H1 (cell line): ENCODE data around the gene TXK. TPM values are rescaled to one million over a fixed set of nuclear protein-coding genes. Genes with fewer than 3 reads are reported as not detected.

Source experiments
- CTCF ChIA-PET: fragments of 300-600 bp; sonication (Branson Sonifier 250); formaldehyde crosslinking; loops from one replicate; lab custom pipeline; 2021; ENCODE audit not compliant: partially characterized antibody; lab: Charles Lee
- POLR2A ChIA-PET: fragments of 300-600 bp; sonication (Branson Sonifier 250); formaldehyde crosslinking; loops from one replicate; lab custom pipeline; 2021; ENCODE audit warnings: inconsistent platforms; ENCODE audit not compliant: partially characterized antibody; lab: Charles Lee
- DNase-seq, 2 experiments: peaks; one replicate each; pipeline versions ENCODE4 v3.0.0 to v3.0.0-alpha.2; 2010 to 2022; ENCODE audit warnings: low spot score in 2 of 2, low read depth in 1 of 2, mixed read lengths in 1 of 2
- FAIRE-seq: peaks from 2 replicates; lab custom pipeline; 2011; peaks lifted over from hg19 to GRCh38; lab: Jason Lieb, UNC
- H2AFZ ChIP-seq: 2 replicates; pipeline ENCODE4 v1.8.1; 2012; ENCODE audit warnings: low read length, inconsistent platforms
- H2AK5ac ChIP-seq: 2 replicates; pipeline ENCODE4 v1.6.1; 2013; ENCODE audit warnings: low read depth, low read length
- H2BK120ac ChIP-seq: replicated peaks from 2 replicates; pipeline ENCODE3; 2013; ENCODE audit warnings: low read depth, low read length, inconsistent platforms
- H2BK12ac ChIP-seq: 2 replicates; pipeline ENCODE4 v1.6.1; 2013; ENCODE audit warnings: low read depth, low read length
- H2BK15ac ChIP-seq: 2 replicates; pipeline ENCODE4 v1.6.1; 2013; ENCODE audit warnings: low read length
- H2BK20ac ChIP-seq: 2 replicates; pipeline ENCODE4 v1.6.1; 2013; ENCODE audit warnings: low read length
- H2BK5ac ChIP-seq: 2 replicates; pipeline ENCODE4 v1.6.1; 2013; ENCODE audit warnings: low read depth, low read length
- H3K14ac ChIP-seq: 2 replicates; pipeline ENCODE4 v1.6.1; 2013; ENCODE audit warnings: inconsistent platforms; ENCODE audit not compliant: insufficient read length
- H3K18ac ChIP-seq: 2 replicates; pipeline ENCODE4 v1.6.1; 2013; ENCODE audit warnings: low read length; ENCODE audit errors: extremely low read depth
- H3K23ac ChIP-seq: 2 replicates; pipeline ENCODE4 v1.6.1; 2013; ENCODE audit warnings: inconsistent platforms; ENCODE audit not compliant: insufficient read length
- H3K23me2 ChIP-seq: 2 replicates; pipeline ENCODE4 v1.6.1; 2013; ENCODE audit warnings: low read depth, low read length
- H3K27ac ChIP-seq: 2 replicates; pipeline ENCODE4 v1.6.1; 2011; ENCODE audit warnings: low read depth, low read length, inconsistent platforms
- H3K27me3 ChIP-seq, 4 experiments: replicated peaks in 1 of 4; 1 replicate in 1 of 4; 2 replicates in 3 of 4; pipeline versions ENCODE4 v1.6.1 to v1.8.1; 2011 to 2013; ENCODE audit warnings: low read length in 3 of 4, mild to moderate bottlenecking in 3 of 4, inconsistent platforms in 2 of 4, mixed read lengths in 2 of 4, moderate library complexity in 1 of 4; ENCODE audit not compliant: control insufficient read depth in 3 of 4, insufficient read depth in 3 of 4; ENCODE audit errors: extremely low read depth in 1 of 4
- H3K36me3 ChIP-seq, 4 experiments: 2 replicates each; pipeline versions ENCODE4 v1.6.1 to v1.8.1; 2011 to 2013; ENCODE audit warnings: mild to moderate bottlenecking in 4 of 4, low read length in 3 of 4, moderate library complexity in 2 of 4, control low read depth in 1 of 4, inconsistent platforms in 1 of 4; ENCODE audit not compliant: insufficient read depth in 4 of 4, control insufficient read depth in 2 of 4
- H3K4ac ChIP-seq: replicated peaks from 2 replicates; pipeline ENCODE3; 2013; ENCODE audit warnings: low read length, low read depth, mixed read lengths, inconsistent platforms; ENCODE audit not compliant: insufficient read length
- H3K4me1 ChIP-seq, 4 experiments: replicated peaks in 1 of 4; 1 replicate in 1 of 4; 2 replicates in 3 of 4; pipeline versions ENCODE4 v1.6.1 to v1.8.1; 2011 to 2013; ENCODE audit warnings: low read length in 3 of 4, inconsistent platforms in 2 of 4, mixed read lengths in 1 of 4; ENCODE audit not compliant: insufficient read depth in 4 of 4, control insufficient read depth in 3 of 4
- H3K4me2 ChIP-seq, 2 experiments: 2 replicates each; pipeline versions ENCODE4 v1.6.1 to v1.8.1; 2011 to 2013; ENCODE audit warnings: low read depth in 2 of 2, low read length in 2 of 2, control low read depth in 1 of 2, inconsistent platforms in 1 of 2, mild to moderate bottlenecking in 1 of 2; ENCODE audit not compliant: insufficient read depth in 1 of 2
- H3K4me3 ChIP-seq, 4 experiments: fragments of 200-600, 300-600 bp in 1 of 4; sonication (generic), shearing (Covaris generic), sonication (Bioruptor Twin) in 1 of 4; 2 replicates each; pipeline versions ENCODE4 v1.5.1 to v1.8.1; 2011 to 2016; ENCODE audit warnings: low read length in 4 of 4, low read depth in 3 of 4, control low read depth in 2 of 4, inconsistent platforms in 2 of 4, mild to moderate bottlenecking in 2 of 4, mixed read lengths in 1 of 4, moderate library complexity in 1 of 4; ENCODE audit not compliant: insufficient read depth in 2 of 4; ENCODE audit errors: extremely low read depth in 1 of 4
- H3K56ac ChIP-seq: replicated peaks from 2 replicates; pipeline ENCODE3; 2013; ENCODE audit warnings: low read depth, mild to moderate bottlenecking, mixed read lengths, low read length, inconsistent platforms; ENCODE audit not compliant: insufficient read length
- H3K79me1 ChIP-seq: 2 replicates; pipeline ENCODE4 v1.6.1; 2013; ENCODE audit warnings: low read depth, low read length, control low read depth
- H3K79me2 ChIP-seq, 2 experiments: 2 replicates each; pipeline versions ENCODE4 v1.6.1 to v1.8.1; 2012 to 2013; ENCODE audit warnings: low read length in 2 of 2, mild to moderate bottlenecking in 2 of 2, inconsistent platforms in 1 of 2; ENCODE audit not compliant: insufficient read depth in 2 of 2, control insufficient read depth in 1 of 2
- H3K9ac ChIP-seq, 4 experiments: replicated peaks in 1 of 4; 1 replicate in 1 of 4; 2 replicates in 3 of 4; pipeline versions ENCODE4 v1.6.1 to v1.8.1; 2011 to 2013; ENCODE audit warnings: low read depth in 3 of 4, low read length in 3 of 4, control low read depth in 2 of 4, mild to moderate bottlenecking in 2 of 4, moderate library complexity in 2 of 4, inconsistent platforms in 1 of 4; ENCODE audit errors: extremely low read depth in 1 of 4
- H3K9me3 ChIP-seq, 2 experiments: 2 replicates each; pipeline versions ENCODE4 v1.6.1 to v1.8.1; 2012 to 2013; ENCODE audit warnings: mild to moderate bottlenecking in 2 of 2, moderate library complexity in 2 of 2, control low read depth in 1 of 2, inconsistent platforms in 1 of 2, low read depth in 1 of 2, low read length in 1 of 2, mixed read lengths in 1 of 2; ENCODE audit not compliant: insufficient read depth in 2 of 2
- H4K20me1 ChIP-seq, 2 experiments: replicated peaks in 1 of 2; 2 replicates each; pipeline versions ENCODE3 to v1.8.1; 2011 to 2013; ENCODE audit warnings: inconsistent platforms in 2 of 2, low read length in 2 of 2, mild to moderate bottlenecking in 1 of 2; ENCODE audit not compliant: insufficient read depth in 2 of 2, control insufficient read depth in 1 of 2
- H4K5ac ChIP-seq: 2 replicates; pipeline ENCODE4 v1.6.1; 2013; ENCODE audit warnings: low read length, low read depth, mixed read lengths, inconsistent platforms; ENCODE audit not compliant: insufficient read length
- H4K8ac ChIP-seq: 2 replicates; pipeline ENCODE4 v1.8.0; 2013; ENCODE audit warnings: mild to moderate bottlenecking, moderate library complexity, low read length, inconsistent platforms; ENCODE audit not compliant: insufficient read depth; ENCODE audit errors: extremely low read depth
- H4K91ac ChIP-seq: replicated peaks from 2 replicates; pipeline ENCODE3; 2013; ENCODE audit warnings: low read length, mixed read lengths, inconsistent platforms; ENCODE audit not compliant: insufficient read length
- BCL11A ChIP-seq, 2 experiments: IDR thresholded peaks; one replicate each; pipeline ENCODE4 v1.6.1; 2011; ENCODE audit warnings: low read depth in 2 of 2, low read length in 2 of 2, mild to moderate bottlenecking in 2 of 2
- RAD21 ChIP-seq, 2 experiments: IDR thresholded peaks in 1 of 2; conservative IDR thresholded peaks in 1 of 2; 2 replicates each; pipeline ENCODE4 v1.6.1; 2011; ENCODE audit warnings: low read depth in 2 of 2, low read length in 2 of 2, improper control_type of control experiment in 1 of 2, inconsistent platforms in 1 of 2, mild to moderate bottlenecking in 1 of 2, moderate library complexity in 1 of 2
- WGBS, 2 experiments: shearing (Covaris generic) in 1 of 2; methylation state at CpG; one replicate each; pipeline versions ENCODE4 v1.1.6 to v1.1.7; 2013 to 2015; ENCODE audit warnings: low lambda C conversion rate in 2 of 2, mixed read lengths in 2 of 2, inconsistent platforms in 1 of 2, low coverage in 1 of 2, missing lambda C conversion rate in 1 of 2; ENCODE audit not compliant: insufficient replicate concordance in 2 of 2, insufficient coverage in 1 of 2, insufficient read length in 1 of 2; ENCODE audit errors: extremely low coverage in 1 of 2, missing lambda C conversion rate in 1 of 2; 5-methylcytosine and 5-hydroxymethylcytosine counted together
- polyA plus RNA-seq, 7 experiments: library from polyadenylated mRNA; depleted of rRNA in 3 of 7; stranded (reverse) in 5 of 7; unstranded in 2 of 7; fragments of >200 nt in 5 of 7; fragments of 200-250 nt in 2 of 7; gene quantifications; 1 replicate in 5 of 7; 2 replicates in 1 of 7; 4 replicates in 1 of 7; pipeline versions ENCODE4 v1.2.1 to v1.2.3, GENCODE V29; 2011 to 2013; ENCODE audit warnings: missing spikeins in 2 of 7, mixed read lengths in 2 of 7
- total RNA-seq: library from RNA; stranded (reverse); fragmentation: NEBNext Ultra II Directional; extraction: Animal tissue kit (Norgen Biotek cat#: 25700); gene quantifications from 2 replicates; pipeline ENCODE4 v1.2.1, GENCODE V29; 2021
- TF ChIP-seq, protein P1 (sequence below), 3 experiments: IDR thresholded peaks; 1 replicate in 2 of 3; 2 replicates in 1 of 3; pipeline versions ENCODE4 v1.5.1 to v1.6.1; 2011; ENCODE audit warnings: low read length in 3 of 3, mild to moderate bottlenecking in 3 of 3, inconsistent platforms in 2 of 3, low read depth in 1 of 3, moderate library complexity in 1 of 3; ENCODE audit not compliant: insufficient read depth in 1 of 3; ENCODE audit errors: control extremely low read depth in 1 of 3

The TXK gene
- total and polyA plus RNA-seq, 2 of the 8 experiments (the other 6 are each of a cell fraction or from before 2014, with no cell fraction given): not detected

DNA sequence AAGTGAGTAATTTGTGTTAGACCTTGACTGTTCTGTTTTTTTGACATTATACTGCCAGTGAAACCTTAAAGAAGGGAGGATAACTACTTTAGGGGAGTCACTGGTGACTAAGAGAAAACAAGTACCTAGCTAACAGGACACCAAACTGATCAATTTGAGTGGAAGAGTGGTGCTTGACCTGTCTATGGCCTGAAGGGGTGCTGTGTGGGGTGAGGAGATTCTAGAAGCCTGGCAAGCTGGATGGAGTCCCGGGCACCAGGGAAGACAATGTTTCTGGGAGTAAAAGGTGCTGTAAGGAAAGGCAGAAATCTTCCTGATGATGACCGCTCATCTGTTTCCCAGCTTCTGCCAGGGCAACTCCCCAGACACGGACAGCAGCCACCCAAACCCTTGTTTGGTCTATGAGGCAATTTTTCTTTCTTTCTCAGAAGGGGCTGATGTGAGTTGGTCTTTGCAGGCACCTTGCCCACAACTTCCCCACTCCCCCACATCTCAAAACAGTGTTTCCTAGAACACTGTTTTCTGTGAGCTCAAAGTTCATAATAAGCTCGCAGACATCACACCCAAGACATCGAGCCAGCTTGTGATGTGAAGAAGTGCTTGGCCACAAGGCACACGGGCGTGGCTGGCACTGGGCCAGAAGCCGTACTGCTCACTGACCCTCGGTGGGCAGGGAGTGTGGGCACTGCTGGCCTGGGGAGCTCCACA lies 4.6 kb downstream of the TXK start:
- H4K8ac ChIP-seq: no peak overlapping the region
- no peaks in the 10 kb centered on the region for H4K20me1 ChIP-seq
- H2BK12ac ChIP-seq: 0 out of 2 replicates have a peak overlapping the region, but pooled peaks have one; percentile 17
- H3K18ac ChIP-seq: no peak overlapping the region; the same call in 1 of the 2 replicates
- ChIA-PET CTCF (interaction anchor here (0.6 to 6.2 kb wide), 11 partner anchors 11 to 369 kb away, joined by 3 to 64 read pairs (median 5); no protein-coding TSS in a partner anchor), POLR2A (no interaction called here)
- H3K4me2 ChIP-seq: no peak overlapping the region
- no peak overlapping the region for H3K4me3 ChIP-seq
- 96% methylated on average over 9 of the region's 9 CpGs; no CpG with 5 or more reads in 1 of the 2 experiments for whole genome bisulfite sequencing, 2 experiments
- H2BK15ac ChIP-seq: no peak overlapping the region
- no peak overlapping the region for H3K27ac ChIP-seq
- no peaks in the 10 kb centered on the region for H3K79me2 ChIP-seq
- H3K79me1 ChIP-seq: no peaks in the 10 kb centered on the region
- H2BK5ac ChIP-seq: no peak overlapping the region
- no peaks in the 10 kb centered on the region for H3K9me3 ChIP-seq
- H3K9ac ChIP-seq: no peak overlapping the region
- H3K23me2 ChIP-seq: no peaks in the 10 kb centered on the region
- H3K36me3 ChIP-seq: no peaks in the 10 kb centered on the region
- FAIRE-seq (no peak), DNase-seq (no peak)
- no peak overlapping the region for H3K23ac ChIP-seq
- H2BK120ac ChIP-seq: no peak overlapping the region
- H4K91ac ChIP-seq: peak overlapping the region; percentile 27
- no peak overlapping the region for H2AFZ ChIP-seq
- H3K14ac ChIP-seq: no peak overlapping the region
- H3K56ac ChIP-seq: no peak overlapping the region
- peaks cover 0 to 14% (median 7%) of the 10 kb centered on the region in 4 experiments; a peak in 5 of 7 replicates for H3K4me1 ChIP-seq
- no peaks in the 10 kb centered on the region for H3K27me3 ChIP-seq
- H4K5ac ChIP-seq: no peak overlapping the region
- H2AK5ac ChIP-seq: no peak overlapping the region
- 0 out of 4 replicates have a peak, but pooled peaks of 1 of the 2 experiments have one; percentile 26 for TF ChIP-seq RAD21 (IDR thresholded peaks at IDR 0.05 in 1 of 2, conservative IDR thresholded peaks at IDR 0.05 in 1 of 2; ENCODE audit: low read depth in 2 of 2, low read length in 2 of 2)
- TF ChIP-seq BCL11A (IDR thresholded peaks at IDR 0.05; ENCODE audit: low read depth in 2 of 2, low read length in 2 of 2): no peak
- TF ChIP-seq, protein P1, sequence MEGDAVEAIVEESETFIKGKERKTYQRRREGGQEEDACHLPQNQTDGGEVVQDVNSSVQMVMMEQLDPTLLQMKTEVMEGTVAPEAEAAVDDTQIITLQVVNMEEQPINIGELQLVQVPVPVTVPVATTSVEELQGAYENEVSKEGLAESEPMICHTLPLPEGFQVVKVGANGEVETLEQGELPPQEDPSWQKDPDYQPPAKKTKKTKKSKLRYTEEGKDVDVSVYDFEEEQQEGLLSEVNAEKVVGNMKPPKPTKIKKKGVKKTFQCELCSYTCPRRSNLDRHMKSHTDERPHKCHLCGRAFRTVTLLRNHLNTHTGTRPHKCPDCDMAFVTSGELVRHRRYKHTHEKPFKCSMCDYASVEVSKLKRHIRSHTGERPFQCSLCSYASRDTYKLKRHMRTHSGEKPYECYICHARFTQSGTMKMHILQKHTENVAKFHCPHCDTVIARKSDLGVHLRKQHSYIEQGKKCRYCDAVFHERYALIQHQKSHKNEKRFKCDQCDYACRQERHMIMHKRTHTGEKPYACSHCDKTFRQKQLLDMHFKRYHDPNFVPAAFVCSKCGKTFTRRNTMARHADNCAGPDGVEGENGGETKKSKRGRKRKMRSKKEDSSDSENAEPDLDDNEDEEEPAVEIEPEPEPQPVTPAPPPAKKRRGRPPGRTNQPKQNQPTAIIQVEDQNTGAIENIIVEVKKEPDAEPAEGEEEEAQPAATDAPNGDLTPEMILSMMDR (IDR thresholded peaks at IDR 0.05; ENCODE audit: control extremely low read depth in 1 of 3, insufficient read depth in 1 of 3, low read depth in 1 of 3, low read length in 3 of 3): peak; percentile 5 to 55 (median 28); a peak in 3 of 4 replicates
- no peak overlapping the region for H2BK20ac ChIP-seq
- no peak overlapping the region for H3K4ac ChIP-seq
